ENCODE measurements around the gene ARHGAP6. TPM values are rescaled to one million over a fixed set of nuclear protein-coding genes. Genes with fewer than 3 reads are reported as not detected.

Gene ARHGAP6
- total and polyA plus RNA-seq, 2 donors (not counting 3 experiments of a cell fraction or from before 2014, with no cell fraction given): 0.69 to 0.83 TPM

DNA sequence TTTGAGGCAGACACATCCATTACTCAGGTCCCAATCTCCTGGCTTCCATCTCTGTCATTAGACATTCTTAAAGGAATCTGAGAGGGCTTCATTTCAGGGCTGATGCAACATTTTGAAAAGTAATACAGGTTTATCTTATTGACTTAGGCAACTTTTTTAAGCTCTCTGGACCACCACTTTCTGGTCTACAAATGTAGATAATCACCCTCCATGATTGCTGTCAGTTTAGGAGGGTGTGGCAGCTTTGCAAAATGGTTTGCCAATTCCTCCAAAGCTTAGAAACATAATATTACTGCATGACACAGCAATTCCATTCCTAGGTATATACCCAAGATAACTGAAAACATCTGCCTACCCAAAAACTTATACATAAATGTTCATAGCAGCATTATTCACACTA is 77.6 kb downstream of the ARHGAP6 start:
- no peaks in the 10 kb centered on the region for H3K79me2 ChIP-seq (ENCODE audit: control insufficient read depth, insufficient read depth, low read length)
- DNase-seq (ENCODE audit: low read depth, low spot score) (no peak), FAIRE-seq (no peak)
- H3K9me3 ChIP-seq (replicated peaks; ENCODE audit: control insufficient read depth, insufficient read depth, low read length): no peaks in the 10 kb centered on the region
- intact Hi-C loops (cut with micrococcal nuclease) (no loop called here), dilution Hi-C loops (cut with MboI; ENCODE audit: extremely low pct_ligation_motif_present, low sequenced_read_pairs) (no loop called here)
- H3K27me3 ChIP-seq (ENCODE audit: control insufficient read depth in 2 of 2, insufficient read depth in 2 of 2, low read length in 2 of 2): no peaks in the 10 kb centered on the region
- no peaks in the 10 kb centered on the region for H3K4me1 ChIP-seq (ENCODE audit: control insufficient read depth, extremely low read depth, insufficient read depth, low read length)
- H3K4me3 ChIP-seq (replicated peaks in 1 of 3; ENCODE audit: insufficient read depth in 1 of 3, low read depth in 1 of 3, low read length in 3 of 3): no peak overlapping the region
- no peak overlapping the region for H3K27ac ChIP-seq (ENCODE audit: insufficient read depth, low read depth, low read length)
- BruUV-seq (replicated peaks): no TSS peak
- no peak overlapping the region for H2AFZ ChIP-seq (ENCODE audit: low read depth, low read length)
- no peaks in the 10 kb centered on the region for H3K9me1 ChIP-seq (replicated peaks; ENCODE audit: control insufficient read depth, extremely low read depth, insufficient read depth, low read length)
- H3K36me3 ChIP-seq (ENCODE audit: control insufficient read depth in 2 of 2, extremely low read depth in 1 of 2, insufficient read depth in 2 of 2, low read length in 2 of 2): no peaks in the 10 kb centered on the region
- no peak overlapping the region for H3K4me2 ChIP-seq (ENCODE audit: insufficient read depth, low read length)
- TF ChIP-seq, protein P1, sequence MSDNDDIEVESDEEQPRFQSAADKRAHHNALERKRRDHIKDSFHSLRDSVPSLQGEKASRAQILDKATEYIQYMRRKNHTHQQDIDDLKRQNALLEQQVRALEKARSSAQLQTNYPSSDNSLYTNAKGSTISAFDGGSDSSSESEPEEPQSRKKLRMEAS (IDR thresholded peaks at IDR 0.05; ENCODE audit: insufficient read depth, insufficient read length): no peak
- TF ChIP-seq MYC (IDR thresholded peaks at IDR 0.05; ENCODE audit: low read depth, low read length) (no peak), POLR2A (IDR thresholded peaks at IDR 0.05; ENCODE audit: low read depth, low read length) (no peak), EZH2 (IDR thresholded peaks at IDR 0.05; ENCODE audit: borderline replicate concordance, low read depth, low read length, severe bottlenecking) (no peak), FOS (IDR thresholded peaks at IDR 0.05; ENCODE audit: borderline replicate concordance, insufficient read depth, low read length) (no peak), GATA2 (IDR thresholded peaks at IDR 0.05; ENCODE audit: insufficient read depth, insufficient read length, low read depth, low read length) (no peak), POLR2AphosphoS5 (IDR thresholded peaks at IDR 0.05; ENCODE audit: insufficient read depth, low read depth, low read length) (no peak), JUN (IDR thresholded peaks at IDR 0.05; ENCODE audit: borderline replicate concordance, insufficient read depth, insufficient read length, low read depth) (no peak)
- TF ChIP-seq, protein P2, sequence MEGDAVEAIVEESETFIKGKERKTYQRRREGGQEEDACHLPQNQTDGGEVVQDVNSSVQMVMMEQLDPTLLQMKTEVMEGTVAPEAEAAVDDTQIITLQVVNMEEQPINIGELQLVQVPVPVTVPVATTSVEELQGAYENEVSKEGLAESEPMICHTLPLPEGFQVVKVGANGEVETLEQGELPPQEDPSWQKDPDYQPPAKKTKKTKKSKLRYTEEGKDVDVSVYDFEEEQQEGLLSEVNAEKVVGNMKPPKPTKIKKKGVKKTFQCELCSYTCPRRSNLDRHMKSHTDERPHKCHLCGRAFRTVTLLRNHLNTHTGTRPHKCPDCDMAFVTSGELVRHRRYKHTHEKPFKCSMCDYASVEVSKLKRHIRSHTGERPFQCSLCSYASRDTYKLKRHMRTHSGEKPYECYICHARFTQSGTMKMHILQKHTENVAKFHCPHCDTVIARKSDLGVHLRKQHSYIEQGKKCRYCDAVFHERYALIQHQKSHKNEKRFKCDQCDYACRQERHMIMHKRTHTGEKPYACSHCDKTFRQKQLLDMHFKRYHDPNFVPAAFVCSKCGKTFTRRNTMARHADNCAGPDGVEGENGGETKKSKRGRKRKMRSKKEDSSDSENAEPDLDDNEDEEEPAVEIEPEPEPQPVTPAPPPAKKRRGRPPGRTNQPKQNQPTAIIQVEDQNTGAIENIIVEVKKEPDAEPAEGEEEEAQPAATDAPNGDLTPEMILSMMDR (IDR thresholded peaks at IDR 0.05; ENCODE audit: extremely low read depth in 1 of 2, insufficient read depth in 1 of 2, low read depth in 1 of 2, low read length in 2 of 2): no peak
- ChIA-PET POLR2A (no interaction called here), CTCF (no interaction called here)
- H3K9ac ChIP-seq (replicated peaks; ENCODE audit: extremely low read depth, insufficient read depth, low read length): no peak overlapping the region
- H4K20me1 ChIP-seq (replicated peaks; ENCODE audit: control insufficient read depth, extremely low read depth, insufficient read depth, low read length): no peaks in the 10 kb centered on the region
